ENCODE results near the gene WWOX. TPM values are rescaled to one million over a fixed set of nuclear protein-coding genes. Genes with fewer than 3 reads are reported as not detected.
"Not testable (repeated sequence)": the region's sequence is repeated elsewhere in the genome, so short reads cannot be mapped to it uniquely, and the experiment has no call there.

Gene WWOX
- total RNA-seq, 1 experiment from 2014 or later: 38.9 TPM

GRCh38 chr16:78493573-78493972 is 394.1 kb downstream of the WWOX start:
- no peak for DNase-seq (ENCODE audit: low spot score)
- in situ Hi-C loops (cut with HindIII; ENCODE audit: low sequenced_read_pairs): no loop called here

GRCh38 chr16:78494105-78494504 is 394.7 kb downstream of the WWOX start:
- in situ Hi-C loops (cut with HindIII; ENCODE audit: low sequenced_read_pairs): no loop called here

GRCh38 chr16:78494674-78495073 is 395.2 kb downstream of the WWOX start:
- no peak for DNase-seq (ENCODE audit: low spot score)
- in situ Hi-C loops (cut with HindIII; ENCODE audit: low sequenced_read_pairs): no loop called here

More at GRCh38 chr16:78494105-78494504, 394.7 kb downstream of the WWOX start:
- DNase-seq (ENCODE audit: low spot score): no peak

GRCh38 chr16:78496189-78496588 is 396.7 kb downstream of the WWOX start:
- no peak for DNase-seq (ENCODE audit: low spot score)
- in situ Hi-C loops (cut with HindIII; ENCODE audit: low sequenced_read_pairs): no loop called here

- peak; percentile 81 for DNase-seq (ENCODE audit: low spot score)
- in situ Hi-C loops (cut with HindIII; ENCODE audit: low sequenced_read_pairs): no loop called here
Measured at GRCh38 chr16:78499399-78499798, 399.9 kb downstream of the WWOX start.

- in situ Hi-C loops (cut with HindIII; ENCODE audit: low sequenced_read_pairs): no loop called here
- DNase-seq (ENCODE audit: low spot score): no peak
Measured at GRCh38 chr16:78500659-78501270, 401.3 kb downstream of the WWOX start.

GRCh38 chr16:78501744-78502143 is 402.3 kb downstream of the WWOX start:
- DNase-seq (ENCODE audit: low spot score): no peak
- in situ Hi-C loops (cut with HindIII; ENCODE audit: low sequenced_read_pairs): no loop called here

- DNase-seq (ENCODE audit: low spot score): no peak
- in situ Hi-C loops (cut with HindIII; ENCODE audit: low sequenced_read_pairs): no loop called here
Measured at GRCh38 chr16:78502812-78503350, 403.4 kb downstream of the WWOX start.

- DNase-seq (ENCODE audit: low spot score): peak; percentile 85
- in situ Hi-C loops (cut with HindIII; ENCODE audit: low sequenced_read_pairs): no loop called here
Measured at GRCh38 chr16:78503602-78504001, 404.1 kb downstream of the WWOX start.

- no peak for DNase-seq (ENCODE audit: low spot score)
- in situ Hi-C loops (cut with HindIII; ENCODE audit: low sequenced_read_pairs): no loop called here
Measured at GRCh38 chr16:78504401-78504851, 405.0 kb downstream of the WWOX start.

- in situ Hi-C loops (cut with HindIII; ENCODE audit: low sequenced_read_pairs): no loop called here
- no peak for DNase-seq (ENCODE audit: low spot score)
Measured at GRCh38 chr16:78505036-78505435, 405.6 kb downstream of the WWOX start.

GRCh38 chr16:78505544-78506366 is 406.3 kb downstream of the WWOX start:
- peak; percentile 88 for DNase-seq (ENCODE audit: low spot score)
- in situ Hi-C loops (cut with HindIII; ENCODE audit: low sequenced_read_pairs): no loop called here

- in situ Hi-C loops (cut with HindIII; ENCODE audit: low sequenced_read_pairs): no loop called here
- no peak for DNase-seq (ENCODE audit: low spot score)
Measured at GRCh38 chr16:78506367-78507193, 407.1 kb downstream of the WWOX start.

GRCh38 chr16:78507576-78507975 is 408.1 kb downstream of the WWOX start:
- in situ Hi-C loops (cut with HindIII; ENCODE audit: low sequenced_read_pairs): no loop called here
- peak; percentile 84 for DNase-seq (ENCODE audit: low spot score)

- no peak for DNase-seq (ENCODE audit: low spot score)
- in situ Hi-C loops (cut with HindIII; ENCODE audit: low sequenced_read_pairs): no loop called here
Measured at GRCh38 chr16:78509965-78510364, 410.5 kb downstream of the WWOX start.

- in situ Hi-C loops (cut with HindIII; ENCODE audit: low sequenced_read_pairs): no loop called here
- DNase-seq (ENCODE audit: low spot score): no peak
Measured at GRCh38 chr16:78510496-78510895, 411.0 kb downstream of the WWOX start.

GRCh38 chr16:78513838-78514237 is 414.4 kb downstream of the WWOX start:
- in situ Hi-C loops (cut with HindIII; ENCODE audit: low sequenced_read_pairs): no loop called here
- no peak for DNase-seq (ENCODE audit: low spot score)

- in situ Hi-C loops (cut with HindIII; ENCODE audit: low sequenced_read_pairs); DNase-seq (ENCODE audit: low spot score): not testable (repeated sequence)
Measured at GRCh38 chr16:78514888-78515287, 415.4 kb downstream of the WWOX start.

GRCh38 chr16:78515421-78515820 is 416.0 kb downstream of the WWOX start:
- in situ Hi-C loops (cut with HindIII; ENCODE audit: low sequenced_read_pairs): no loop called here
- peak; percentile 60 for DNase-seq (ENCODE audit: low spot score)

All from G401 (cell line).